ENCODE measurements around the gene PTPRM.
"Not testable (repeated sequence)": the region's sequence is repeated elsewhere in the genome, so short reads cannot be mapped to it uniquely, and the experiment has no call there.

Gene PTPRM

DNA sequence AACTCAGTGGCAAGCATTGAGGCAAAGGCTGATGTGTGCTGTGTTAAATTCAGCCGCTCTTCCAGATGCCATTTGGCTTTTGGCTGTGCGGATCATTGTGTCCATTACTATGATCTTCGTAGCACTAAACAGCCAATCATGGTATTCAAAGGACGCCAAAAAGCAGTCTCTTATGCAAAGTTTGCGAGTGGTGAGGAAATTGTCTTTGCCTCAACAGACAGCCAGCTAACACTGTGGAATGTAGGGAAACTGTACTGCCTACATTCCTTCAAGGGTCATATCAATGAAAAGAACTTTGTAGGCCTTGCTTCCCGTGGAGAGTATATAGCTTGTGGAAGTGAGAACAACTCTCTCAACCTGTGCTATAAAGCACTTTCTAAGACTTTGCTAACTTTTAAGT lies 846.6 kb downstream of the PTPRM start:
- DNase-seq = no peak

DNA sequence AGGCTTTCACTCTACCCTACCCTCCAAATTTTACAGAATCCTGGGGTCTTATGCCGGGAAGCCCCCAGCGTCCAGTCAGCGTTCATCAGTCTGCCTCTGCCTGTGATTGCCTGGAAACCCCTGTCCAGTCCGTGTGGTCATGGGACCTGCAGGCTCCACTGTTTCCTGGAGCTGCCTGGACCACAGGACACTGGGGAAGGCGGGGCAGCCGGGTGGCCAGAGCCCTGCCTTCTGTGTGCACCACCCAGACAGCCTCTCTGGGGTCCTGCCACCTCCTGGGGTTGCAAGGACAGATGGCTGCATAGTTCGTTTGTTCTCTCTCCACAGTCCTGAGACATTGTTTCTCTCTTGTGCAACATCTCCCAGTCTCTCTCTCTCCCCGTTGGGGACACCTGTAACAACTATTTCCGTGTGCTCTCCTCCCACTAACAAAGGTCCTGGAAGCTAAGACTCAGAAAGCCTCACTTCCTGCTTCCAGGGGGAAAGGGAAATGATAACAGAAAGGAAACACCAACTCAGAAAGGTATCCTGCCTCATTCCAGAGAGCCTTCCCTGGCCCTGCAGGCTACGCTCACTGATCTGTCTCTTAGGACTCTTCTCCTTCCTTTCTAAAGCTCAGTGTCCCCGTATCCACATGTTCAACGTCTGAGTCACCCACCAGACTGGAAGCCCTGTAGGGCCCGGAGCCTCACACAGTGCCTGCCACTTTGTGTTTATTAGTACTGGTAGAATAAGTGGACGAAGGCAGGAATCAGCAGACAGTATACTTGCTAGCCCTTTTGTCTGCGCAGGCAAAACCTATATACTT lies 849.3 kb downstream of the PTPRM start:
- DNase-seq = no peak

DNA sequence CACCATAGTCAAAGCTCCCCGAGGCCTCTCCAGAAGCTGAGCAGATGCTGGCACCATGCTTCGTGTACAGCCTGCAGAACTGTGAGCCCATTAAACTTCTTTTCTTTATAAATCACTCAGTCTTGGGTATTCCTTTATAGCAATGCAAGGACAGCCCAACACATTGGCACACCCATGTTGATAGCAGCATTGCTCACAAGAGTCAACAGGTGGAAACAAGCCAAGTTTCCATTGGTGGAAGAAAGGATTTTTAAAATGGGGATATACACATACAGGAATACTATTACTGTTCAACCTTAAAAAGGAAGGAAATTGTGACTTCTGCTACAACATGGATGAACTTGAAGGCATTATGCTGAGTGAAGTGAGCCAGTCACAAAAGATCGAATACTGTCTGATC lies 855.3 kb downstream of the PTPRM start:
- DNase-seq = no peak

DNA sequence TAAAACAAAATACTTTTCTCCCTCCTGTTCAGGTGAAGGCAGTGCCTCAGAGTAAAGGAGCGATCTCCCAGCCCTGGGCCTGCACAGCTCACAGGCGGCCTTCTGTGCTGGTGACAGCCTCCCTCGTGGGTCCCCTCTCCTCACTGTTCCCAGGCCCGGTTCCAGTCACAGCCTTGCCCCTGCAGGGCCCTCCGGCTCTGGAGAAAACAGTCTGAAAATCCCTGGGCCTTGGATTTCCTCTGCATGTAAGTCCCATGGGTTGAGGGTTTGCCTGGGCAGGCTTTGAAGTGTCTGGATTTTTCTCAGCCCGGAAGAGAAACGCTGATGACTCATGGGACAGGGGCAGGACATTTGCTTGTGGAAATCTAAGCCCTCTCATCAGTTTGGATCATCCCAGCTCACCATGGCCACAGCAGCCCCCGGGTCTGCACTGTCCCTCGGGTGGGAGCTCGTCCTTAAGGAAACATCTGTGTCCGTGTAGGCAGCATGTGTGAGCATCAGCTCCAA lies 856.0 kb downstream of the PTPRM start:
- no peak for DNase-seq

DNA sequence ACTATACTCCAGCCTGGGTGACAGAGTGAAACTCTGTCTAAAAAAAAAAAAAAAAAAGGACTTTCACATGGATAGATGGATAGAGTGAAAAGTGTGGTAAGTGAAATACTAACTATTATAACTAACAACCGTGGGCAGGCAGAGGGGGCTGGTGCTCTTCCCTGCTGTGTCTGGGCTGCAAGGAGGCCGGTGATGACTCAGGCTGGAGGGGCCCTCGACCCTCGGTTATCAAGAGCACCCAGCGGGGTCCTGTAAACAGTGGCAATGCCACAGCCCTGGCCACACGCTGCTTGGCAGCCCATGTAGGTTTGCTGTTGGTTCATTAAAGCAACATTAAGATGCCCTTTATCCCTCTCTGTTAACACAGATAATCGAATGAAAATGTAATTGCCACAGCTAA lies 857.4 kb downstream of the PTPRM start:
- DNase-seq = no peak

DNA sequence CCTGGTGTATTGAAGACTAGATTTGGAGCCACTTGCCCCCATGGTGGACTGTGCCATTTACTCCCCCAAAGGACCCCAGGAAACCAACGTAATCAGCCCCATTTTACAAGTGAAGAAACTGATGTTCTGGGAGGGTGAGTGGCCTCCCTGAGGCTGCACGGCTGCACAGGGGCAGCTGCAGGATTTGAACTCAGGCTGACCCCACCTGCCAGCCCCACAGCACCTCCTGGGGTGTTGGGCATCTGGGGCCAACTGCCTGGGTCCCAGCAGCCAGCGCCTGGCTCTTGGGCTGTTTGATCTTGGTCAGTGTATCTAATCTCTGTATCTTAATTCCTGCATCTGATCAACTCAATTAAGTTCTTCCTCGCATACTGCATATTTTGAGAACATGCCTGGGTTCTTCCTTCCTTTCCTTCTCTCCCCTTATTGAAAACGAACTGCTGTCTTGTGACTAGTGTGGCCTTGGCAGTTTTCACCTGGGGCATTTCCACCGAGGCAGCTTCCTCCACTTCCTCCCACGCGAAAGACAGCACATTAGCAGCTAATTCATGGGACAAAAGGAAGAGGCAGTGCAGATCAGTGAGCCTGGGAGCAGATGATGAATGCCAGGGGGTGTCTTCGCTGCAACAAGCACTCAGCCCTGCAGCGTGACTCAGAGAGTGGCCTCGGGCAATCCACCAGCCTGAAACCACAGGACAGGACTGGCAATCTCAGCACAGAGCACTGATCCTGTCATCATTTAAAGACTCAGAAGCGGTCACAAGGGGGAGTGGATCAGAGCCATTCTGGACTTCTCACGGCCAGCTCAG lies 858.0 kb downstream of the PTPRM start:
- no peak for DNase-seq

DNA sequence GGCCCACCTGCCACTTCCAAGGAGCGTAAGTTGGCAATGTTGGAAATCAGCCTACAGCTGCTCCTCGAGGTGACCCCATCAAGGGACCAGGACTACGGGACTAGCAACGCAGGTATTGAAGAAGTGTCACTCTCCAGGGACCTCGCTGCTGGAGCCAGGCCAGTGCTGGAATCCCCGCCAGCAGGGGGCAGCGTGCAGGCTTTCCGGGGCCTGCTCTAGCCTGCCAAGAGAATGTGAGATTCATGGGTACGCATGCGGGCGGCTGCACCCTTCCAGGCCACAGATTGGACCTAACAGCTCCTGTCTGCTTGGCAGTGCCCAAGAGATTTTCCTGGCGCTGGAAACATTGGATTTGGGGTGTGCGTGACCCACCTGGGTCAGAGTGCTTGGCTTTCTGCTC lies 859.3 kb downstream of the PTPRM start:
- no peak for DNase-seq

DNA sequence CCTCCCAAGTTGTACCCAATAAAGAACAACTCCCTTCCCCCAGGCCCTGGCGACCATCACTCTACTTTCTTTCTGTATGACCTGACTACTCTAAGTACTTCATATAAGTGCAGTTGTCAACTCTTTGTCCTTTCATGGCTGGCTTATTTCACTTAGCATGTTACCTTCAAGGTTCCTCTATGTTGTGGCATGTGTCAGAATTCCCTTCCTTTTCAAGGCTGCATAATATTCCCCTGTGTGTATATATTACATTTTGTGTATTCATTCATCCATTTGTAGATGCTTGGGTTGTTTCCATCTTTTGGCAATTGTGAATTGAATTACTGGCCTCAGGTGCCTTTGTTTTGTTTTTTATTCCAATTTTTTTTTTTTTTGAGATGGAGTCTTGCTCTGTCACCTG lies 860.2 kb downstream of the PTPRM start:
- DNase-seq = no peak

DNA sequence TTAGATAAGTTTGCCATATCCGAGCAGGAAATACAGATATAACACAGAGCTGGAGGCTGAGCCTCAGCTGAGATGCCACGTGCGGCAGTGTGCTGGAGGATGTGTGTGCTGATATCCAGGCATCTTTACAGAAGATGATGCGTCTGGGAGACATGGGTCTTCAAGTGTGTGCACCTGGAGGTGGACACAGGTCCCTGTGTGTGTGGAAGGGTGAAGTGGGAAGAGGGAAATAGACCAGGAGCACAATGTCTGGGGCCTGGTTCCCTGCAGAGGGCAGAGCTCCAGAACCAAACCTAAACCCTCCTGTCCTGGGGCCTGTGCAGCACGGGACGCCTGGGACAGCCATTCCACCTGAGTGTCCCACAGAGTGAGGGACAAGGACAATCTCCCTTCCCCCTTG lies 861.8 kb downstream of the PTPRM start:
- DNase-seq = no peak

DNA sequence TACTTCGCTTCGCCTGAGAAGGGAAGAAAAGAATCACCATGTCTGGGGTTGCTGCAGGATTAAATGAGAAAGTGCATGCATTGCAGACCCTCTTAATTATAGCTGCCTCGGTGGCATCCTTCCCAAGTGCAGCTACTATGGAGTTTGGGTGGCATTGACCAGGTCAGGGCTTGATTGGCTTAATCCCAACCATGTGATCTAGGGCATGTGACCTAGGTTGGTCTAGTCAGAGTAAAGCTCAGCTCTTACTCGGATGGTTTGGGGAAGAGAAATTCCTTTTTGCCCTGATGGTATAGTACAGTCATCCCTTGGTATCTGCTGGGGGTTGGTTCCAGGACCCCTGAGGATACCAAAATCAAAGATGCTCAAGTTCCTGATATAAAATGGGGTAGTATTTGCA lies 863.9 kb downstream of the PTPRM start:
- DNase-seq = no peak

DNA sequence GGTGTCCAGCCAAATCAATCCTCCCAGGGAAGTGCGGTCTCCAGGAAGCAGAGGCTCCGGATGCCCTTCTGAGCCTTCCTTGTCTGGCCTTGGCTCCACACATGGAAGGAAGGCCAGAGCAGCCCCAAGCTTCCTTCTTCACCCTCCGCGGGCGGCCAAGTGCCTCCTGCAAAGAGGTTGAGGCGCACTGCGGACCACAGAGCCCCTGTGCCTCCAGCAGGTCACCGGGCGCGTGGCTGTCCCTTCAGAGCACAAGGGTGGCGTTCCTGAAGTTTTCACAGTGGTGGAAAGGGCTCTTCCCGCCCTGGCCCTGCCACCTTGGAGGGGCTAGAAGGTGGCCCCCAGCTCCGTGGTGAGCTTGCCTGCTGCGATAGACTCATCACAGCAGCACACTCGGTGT lies 866.2 kb downstream of the PTPRM start:
- no peak for DNase-seq

DNA sequence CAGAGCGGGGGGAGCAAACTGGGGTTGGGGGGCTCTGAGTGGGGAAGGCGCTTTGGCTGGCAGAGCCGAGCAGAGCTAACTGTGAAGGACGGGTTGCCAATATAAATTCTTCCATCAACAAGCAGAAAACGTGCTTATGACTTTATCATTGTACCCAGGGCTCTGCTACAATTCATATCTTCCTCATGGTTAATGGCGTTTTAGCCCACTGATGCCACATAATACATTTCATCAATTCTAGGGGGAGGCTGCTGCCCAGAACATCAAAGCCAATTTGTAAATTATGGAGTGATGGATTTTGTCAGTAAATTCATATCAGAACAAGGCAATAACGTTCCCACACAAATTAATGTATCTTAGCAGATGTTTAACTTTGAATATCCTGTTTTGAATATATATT lies 866.7 kb downstream of the PTPRM start:
- no peak for DNase-seq

DNA sequence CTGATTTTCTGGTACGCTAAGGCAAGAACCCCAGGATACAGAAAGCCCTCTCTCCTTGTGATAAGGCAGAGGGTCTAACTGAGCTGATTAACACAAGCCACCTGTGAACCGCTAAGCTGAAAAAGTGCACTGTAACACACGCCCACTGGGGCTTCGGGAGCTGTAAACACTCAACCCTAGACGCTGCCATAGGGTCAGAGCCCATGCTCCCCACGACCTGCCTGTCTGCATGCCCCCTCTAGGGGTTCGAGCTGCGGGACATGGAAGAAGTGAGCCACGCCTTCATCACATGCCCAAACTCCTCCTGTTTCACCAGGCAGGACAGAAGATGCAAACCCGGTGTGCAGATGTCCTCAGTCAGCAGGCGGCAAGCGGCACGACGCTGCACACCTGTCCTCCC lies 868.3 kb downstream of the PTPRM start:
- peak; percentile 28 to 62 for DNase-seq

DNA sequence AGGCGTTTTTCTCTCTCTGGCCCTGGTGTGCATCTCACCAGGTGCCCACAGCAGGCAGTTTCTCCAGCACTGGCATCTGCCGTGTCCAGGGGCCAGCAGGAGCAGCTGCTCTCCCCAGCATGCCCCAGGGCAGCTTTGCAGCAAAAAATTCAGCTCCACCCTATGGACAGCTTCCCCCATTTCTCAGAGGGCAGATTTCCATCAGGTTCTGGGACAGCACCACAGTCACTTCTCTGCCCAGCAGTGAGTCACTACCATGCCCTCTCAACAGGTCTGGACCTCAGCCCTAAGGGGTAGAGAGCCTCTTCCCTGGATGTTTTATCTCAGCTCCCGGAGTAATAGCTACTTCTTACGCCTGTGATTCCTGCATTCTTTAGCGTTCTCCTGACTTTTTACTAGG lies 871.9 kb downstream of the PTPRM start:
- no peak for DNase-seq

DNA sequence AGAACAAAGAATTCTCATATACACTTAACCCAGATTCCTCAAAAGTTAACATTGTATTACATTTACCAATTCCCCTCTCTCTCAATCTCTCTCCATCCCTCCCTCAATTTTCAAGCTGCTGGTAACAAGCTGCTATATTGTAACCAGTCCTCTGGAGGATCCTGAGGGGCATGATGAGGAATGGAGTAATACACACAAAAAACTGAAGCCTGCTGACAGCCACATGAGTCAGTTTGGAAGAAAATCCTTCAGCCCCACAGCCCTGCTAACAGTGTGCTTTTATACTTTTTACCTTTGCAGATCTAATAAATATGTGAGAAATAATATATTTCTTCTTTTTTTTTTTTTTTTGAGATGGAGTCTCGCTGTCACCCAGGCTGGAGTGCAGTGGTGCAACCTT lies 876.4 kb downstream of the PTPRM start:
- DNase-seq = no peak

DNA sequence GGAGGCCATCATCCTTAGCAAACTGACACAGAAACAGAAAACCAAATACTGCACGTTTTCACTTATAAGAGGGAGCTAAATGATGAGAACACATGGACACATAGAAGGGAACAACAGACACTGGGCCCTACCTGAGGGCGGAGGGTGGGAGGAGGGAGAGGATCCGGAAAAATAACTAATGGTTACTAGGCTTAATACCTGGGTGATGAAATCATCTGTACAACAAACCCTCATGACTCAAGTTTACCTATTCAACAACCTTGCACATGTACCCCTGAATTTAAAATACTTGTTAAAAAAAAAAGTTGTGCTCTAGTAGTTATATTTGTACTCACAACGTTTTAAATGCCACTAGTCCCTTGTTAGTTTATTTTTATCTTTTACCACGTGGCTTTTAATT lies 879.8 kb downstream of the PTPRM start:
- not testable (repeated sequence) for DNase-seq

DNA sequence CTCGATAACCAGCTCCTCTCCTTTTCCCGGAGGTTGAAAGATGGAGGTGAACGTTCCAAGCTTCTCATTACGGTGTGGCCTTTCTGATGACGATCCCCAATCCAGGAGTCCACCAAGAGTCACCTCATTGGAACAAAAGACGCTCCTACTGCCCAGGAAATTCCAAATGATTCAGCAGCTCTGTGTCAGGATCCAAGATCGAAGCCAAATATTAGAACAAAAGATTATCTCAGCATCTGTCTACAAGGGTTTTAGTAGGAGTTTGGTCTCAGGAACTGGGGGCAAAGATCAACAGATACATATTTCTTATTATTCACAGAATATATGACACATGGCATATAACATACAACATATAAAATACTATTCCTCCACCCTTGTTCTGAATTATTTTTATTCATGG lies 881.0 kb downstream of the PTPRM start:
- no peak for DNase-seq

DNA sequence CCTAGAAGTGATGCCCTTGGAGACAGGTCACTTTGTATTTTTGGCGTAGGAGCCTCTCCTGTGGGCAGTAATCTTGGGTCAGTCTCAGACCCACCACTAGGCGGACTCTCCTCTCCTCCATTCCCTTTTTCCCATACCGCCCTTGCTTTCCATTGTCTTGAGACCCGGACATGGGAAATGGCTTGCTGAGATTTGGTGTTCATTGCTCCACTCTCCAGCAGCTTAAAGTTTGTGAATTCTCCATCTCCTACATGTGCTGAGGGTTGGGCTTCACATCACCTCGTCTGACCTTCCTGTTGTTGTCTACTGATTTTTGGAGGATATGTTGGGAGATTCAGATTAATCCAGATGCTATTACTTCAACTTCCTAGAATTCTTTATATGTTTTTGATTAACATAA lies 882.9 kb downstream of the PTPRM start:
- DNase-seq = peak in 1 of 2 experiments; percentile 11

DNA sequence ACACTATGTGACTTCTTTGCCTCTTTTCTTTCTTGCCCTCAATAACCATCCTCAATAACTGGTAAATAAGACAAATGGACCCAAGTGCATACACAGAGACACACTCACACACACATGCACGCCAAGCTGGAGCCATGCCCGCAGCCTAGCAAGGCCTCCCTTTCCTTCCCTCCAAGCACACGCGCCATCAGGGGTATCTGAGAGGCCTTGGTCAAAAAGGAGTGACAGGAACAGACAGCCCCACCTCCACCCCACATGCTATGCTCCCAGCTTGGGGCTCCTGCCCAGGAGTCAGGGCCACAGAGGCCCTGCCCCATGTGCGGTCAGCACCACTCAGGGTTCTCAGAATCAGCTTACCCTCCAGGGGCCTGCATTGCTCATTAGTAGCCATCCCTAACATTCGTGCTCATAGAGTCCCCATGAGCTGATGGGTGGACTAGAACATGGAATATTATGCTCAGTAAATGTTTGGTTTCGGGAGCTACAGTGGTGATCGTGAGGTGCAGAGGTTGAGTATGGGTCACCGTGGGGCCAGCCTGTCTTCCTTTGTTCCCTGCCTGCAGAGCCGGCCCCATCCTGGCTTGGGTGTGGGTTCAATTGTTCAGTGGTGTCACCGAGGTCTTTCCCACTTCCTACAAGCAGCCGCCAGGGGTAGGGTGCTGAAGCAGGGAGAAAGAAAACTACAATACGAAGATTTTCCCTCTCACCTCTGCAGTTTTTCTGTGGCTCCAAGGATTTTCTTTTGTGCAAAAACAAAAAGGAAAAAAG lies 884.0 kb downstream of the PTPRM start:
- DNase-seq = no peak

DNA sequence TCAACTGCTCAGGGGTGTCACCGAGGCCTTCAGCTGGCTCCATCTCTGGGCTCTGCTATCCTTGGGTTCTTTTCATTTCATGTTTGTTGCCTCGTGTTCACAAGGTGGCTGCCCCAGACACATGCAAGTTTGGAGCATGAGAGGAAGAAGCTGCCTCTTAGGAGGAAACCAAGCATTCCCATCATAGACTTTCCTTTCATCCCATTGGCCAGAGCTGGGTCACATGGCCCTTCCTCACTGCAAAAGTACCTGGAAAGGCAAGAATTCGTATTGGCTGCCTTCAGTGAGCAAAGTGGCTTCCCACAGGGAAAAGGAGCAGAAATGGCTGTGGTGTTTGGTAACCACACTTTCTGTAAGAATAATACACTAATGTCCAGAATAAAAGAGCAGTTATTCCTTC lies 886.4 kb downstream of the PTPRM start:
- DNase-seq = no peak

DNA sequence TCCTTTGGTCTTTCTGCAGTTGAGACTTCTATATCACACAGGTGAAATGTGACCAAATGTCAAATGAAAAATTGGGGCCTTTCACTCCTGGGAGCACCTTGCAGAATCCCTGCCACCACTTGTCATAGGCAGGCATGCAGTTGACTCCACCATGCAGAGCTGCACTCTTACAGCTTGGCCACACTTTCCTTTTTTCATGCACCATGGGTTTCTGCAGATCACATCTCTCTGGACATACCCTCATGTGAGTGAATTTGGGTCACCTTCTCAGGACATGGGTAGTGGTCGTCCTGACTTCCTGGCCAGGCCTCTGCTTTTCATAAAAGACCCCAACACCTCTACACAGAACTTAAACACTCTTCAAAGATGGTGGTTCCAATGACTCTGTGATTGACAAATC lies 887.0 kb downstream of the PTPRM start:
- no peak for DNase-seq

DNA sequence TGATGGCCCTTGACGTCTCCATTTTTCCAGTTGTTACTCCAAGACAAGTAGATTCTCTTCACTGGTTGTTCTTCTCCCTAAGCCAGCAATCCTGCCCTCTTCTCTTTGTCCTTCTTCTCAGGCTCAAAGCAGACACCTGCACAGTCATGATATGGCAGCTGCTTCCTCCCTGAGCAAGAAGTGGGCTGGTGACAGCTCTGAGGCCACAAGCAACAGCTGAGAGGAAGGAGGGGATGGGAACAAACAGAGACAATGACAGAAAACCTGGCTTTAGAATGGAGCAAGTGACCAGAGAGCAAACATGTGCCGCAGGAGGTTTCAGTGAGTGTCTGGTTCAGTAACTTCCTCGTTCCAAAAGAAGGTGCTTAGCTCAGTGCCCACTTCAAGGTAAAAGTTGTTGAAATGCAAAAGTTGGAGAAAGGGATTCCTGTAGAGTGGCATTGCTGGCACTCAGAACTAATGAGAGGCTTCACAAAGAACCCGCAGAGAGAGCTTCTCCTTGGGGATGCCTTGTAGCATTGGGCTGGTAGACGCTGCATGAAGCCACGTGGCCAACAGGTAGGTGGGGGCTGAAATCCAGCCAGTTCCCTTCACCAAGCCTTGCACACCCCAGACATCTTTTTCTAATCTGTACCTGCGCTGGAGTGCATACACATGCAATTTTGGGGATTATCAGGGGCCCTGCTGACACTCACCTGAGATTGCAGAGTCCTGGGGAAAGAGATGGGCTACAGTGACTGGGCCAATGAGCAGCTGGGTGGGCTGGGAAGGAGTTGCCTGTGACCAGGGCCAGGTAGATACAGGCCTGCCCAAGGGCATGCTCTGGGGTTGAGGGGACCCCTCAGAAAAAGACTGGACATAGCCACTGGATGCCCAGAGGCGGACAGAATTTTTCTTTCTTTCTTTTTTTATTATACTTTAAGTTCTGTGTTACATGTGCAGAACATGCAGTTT lies 888.8 kb downstream of the PTPRM start:
- no peak for DNase-seq

All from NCI-H524 (cell line).